Ovary (tissue), 9 donors: ENCODE results near the gene FHOD1. TPM values are rescaled to one million over a fixed set of nuclear protein-coding genes. Genes with fewer than 3 reads are reported as not detected.

Experiments used
- DNase-seq, 5 donors: peaks; one replicate each; pipeline ENCODE4 v3.0.0-alpha.2; 2019 to 2020
- H3K27ac ChIP-seq, 2 donors: fragments of 200-600 bp; one replicate each; pipeline versions ENCODE4 v1.5.1 to v1.8.0; 2019 to 2022
- H3K27me3 ChIP-seq: fragments of 200-600 bp; one replicate; pipeline ENCODE4 v1.8.0; 2022
- H3K36me3 ChIP-seq: fragments of 200-600 bp; sonication (generic); one replicate; pipeline ENCODE4 v1.5.1; 2019
- H3K4me1 ChIP-seq: one replicate; pipeline ENCODE4 v1.8.1; 2013; ENCODE audit warnings: mild to moderate bottlenecking, moderate library complexity; ENCODE audit not compliant: insufficient read depth
- H3K4me3 ChIP-seq: fragments of 200-600 bp; sonication (generic); one replicate; pipeline ENCODE4 v1.5.1; 2017
- H3K9me3 ChIP-seq, 2 donors: fragments of 200-600 bp in 1 of 2; sonication (generic) in 1 of 2; one replicate each; pipeline versions ENCODE4 v1.5.1 to v1.8.1; 2013 to 2019; ENCODE audit warnings: mild to moderate bottlenecking in 1 of 2, moderate library complexity in 1 of 2
- CTCF ChIP-seq, 3 donors: fragments of 450-650 bp in 2 of 3; fragments of 200-600 bp in 1 of 3; IDR thresholded peaks; one replicate each; pipeline versions ENCODE4 v1.5.1 to v1.8.0; 2016 to 2022; ENCODE audit warnings: antibody characterized with exemption in 3 of 3, mild to moderate bottlenecking in 1 of 3
- EP300 ChIP-seq: sonication (generic); formaldehyde crosslinking; IDR thresholded peaks from one replicate; pipeline ENCODE4 v1.6.1; 2017; ENCODE audit warnings: antibody characterized with exemption
- POLR2A ChIP-seq: fragments of 450-650 bp; IDR thresholded peaks from one replicate; pipeline ENCODE4 v1.6.1; 2017; ENCODE audit warnings: antibody characterized with exemption, mild to moderate bottlenecking, moderate library complexity
- WGBS, 3 donors: extraction: QIAGEN DNeasy Blood & Tissue Kit in 1 of 3; methylation state at CpG; one replicate each; pipeline versions ENCODE4 v1.1.5 to v1.1.7; 2013 to 2017; 5-methylcytosine and 5-hydroxymethylcytosine counted together
- intact Hi-C, 4 donors: fragments of 100-400 bp; cut with DNase I; formaldehyde crosslinking; loops; one replicate each; pipeline versions ENCODE4 v1.11.0 to v1.15.1; 2022 to 2023
- polyA plus RNA-seq, 2 donors: library from polyadenylated mRNA; stranded (reverse); fragments of 200-250 nt in 1 of 2; fragments of 350-450 nt in 1 of 2; fragmentation: Illumina TruSeq in 1 of 2; extraction: RNeasy Lipid Tissue Mini Kit (QIAGEN cat#74804) in 1 of 2; gene quantifications; one replicate each; pipeline ENCODE4 v1.2.3, GENCODE V29; 2013 to 2014
- total RNA-seq, 7 donors: library from RNA; depleted of rRNA in 2 of 7; stranded (reverse); fragments of >200 nt in 2 of 7; fragmentation: NEBNext Ultra II Directional in 3 of 7; extraction: Animal tissue kit (Norgen Biotek cat#: 25700) in 3 of 7; gene quantifications; one replicate each; pipeline versions ENCODE4 v1.1.0 to v1.2.4, GENCODE V29; 2016 to 2023
- donor health status: DM: no; HTN: no; CAD: no; lungs with moderate emphysema.
- donor health status: DM: no; HTN: no; CAD: no.
- donor health status: Bipolar disorder and iron deficiency.
- donor health status: DM: yes; HTN: yes; CAD: no.
- donor health status: DM: no; HTN: no; CAD: no.
- donor health status: DM: yes; HTN: yes; CAD: no.

Gene FHOD1
- total and polyA plus RNA-seq, 9 donors: 16.0 to 84.2 (median 36.9) TPM

DNA sequence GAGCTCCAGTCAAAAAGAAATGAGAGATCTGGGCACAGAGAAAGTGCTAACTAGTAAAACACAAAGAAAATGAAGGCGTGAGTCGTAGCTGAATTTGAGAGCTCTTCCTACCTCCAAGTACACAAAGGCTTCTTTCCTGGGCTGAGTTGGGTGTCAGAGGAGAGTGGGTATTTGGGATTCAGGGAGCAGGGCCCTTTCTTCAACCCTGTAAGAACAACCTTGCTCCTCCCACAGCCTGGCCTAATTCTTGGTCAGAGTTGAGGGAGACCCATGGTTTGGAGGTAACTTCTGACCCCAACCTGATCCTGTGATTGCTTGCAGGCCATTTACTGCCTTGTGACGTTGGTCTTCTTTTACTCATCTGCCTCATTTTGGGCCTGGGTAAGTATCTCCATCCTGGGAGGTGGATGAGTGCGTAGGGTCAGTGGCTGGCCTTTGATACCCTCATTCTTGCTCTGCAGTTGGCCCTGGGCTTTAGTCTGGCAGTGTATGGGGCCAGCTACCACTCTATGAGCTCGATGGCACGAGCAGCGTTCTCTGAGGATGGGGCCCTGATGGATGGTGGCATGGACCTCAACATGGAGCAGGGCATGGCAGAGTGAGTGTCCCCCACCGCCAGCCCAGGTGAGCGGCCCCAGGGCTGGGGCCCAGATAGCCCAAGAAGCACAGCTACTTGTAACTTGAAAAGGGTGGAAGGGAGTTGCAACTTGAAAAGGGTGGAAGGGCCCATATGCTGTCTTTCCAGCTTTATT is 19.1 kb downstream of the FHOD1 start:
- 77 to 86% (median 81%) methylated on average over 9 of the region's 9 CpGs for WGBS, 3 donors
- no peak overlapping the region for H3K27ac ChIP-seq
- H3K36me3 ChIP-seq: no peaks in the 10 kb centered on the region
- intact Hi-C loops: loop anchor here in 1 of 4 donors (5.0 kb wide), 1 partner anchor 434 kb away; the partner anchor contains the start of genes ACD and PARD6A
- no peaks in the 10 kb centered on the region for H3K9me3 ChIP-seq
- TF ChIP-seq POLR2A (no peak), EP300 (no peak), CTCF (IDR thresholded peaks at IDR 0.05) (no peak)
- DNase-seq: peak in 1 of 5 donors; percentile 21
- H3K4me1 ChIP-seq: peaks cover 10% of the 10 kb centered on the region
- H3K4me3 ChIP-seq: peak overlapping the region; percentile 92
- no peaks in the 10 kb centered on the region for H3K27me3 ChIP-seq

GRCh38 chr16:67227567-67227921 is 19.7 kb downstream of the FHOD1 start:
- Histone ChIP-seq H3K27ac (peak overlapping the region; percentile 0 to 60), H3K27me3 (no peaks in the 10 kb centered on the region), H3K4me1 (peaks cover 10% of the 10 kb centered on the region), H3K9me3 (no peaks in the 10 kb centered on the region), H3K36me3 (no peaks in the 10 kb centered on the region), H3K4me3 (peak overlapping the region; percentile 92)
- DNase-seq: no peak
- TF ChIP-seq CTCF (IDR thresholded peaks at IDR 0.05) (no peak), EP300 (no peak), POLR2A (no peak)
- WGBS, 3 donors: 8 to 10% (median 10%) methylated on average over 12 of the region's 12 CpGs
- intact Hi-C loops: loop anchor here in 1 of 4 donors (5.0 kb wide), 1 partner anchor 435 kb away; the partner anchor contains the start of genes ACD and PARD6A

DNA sequence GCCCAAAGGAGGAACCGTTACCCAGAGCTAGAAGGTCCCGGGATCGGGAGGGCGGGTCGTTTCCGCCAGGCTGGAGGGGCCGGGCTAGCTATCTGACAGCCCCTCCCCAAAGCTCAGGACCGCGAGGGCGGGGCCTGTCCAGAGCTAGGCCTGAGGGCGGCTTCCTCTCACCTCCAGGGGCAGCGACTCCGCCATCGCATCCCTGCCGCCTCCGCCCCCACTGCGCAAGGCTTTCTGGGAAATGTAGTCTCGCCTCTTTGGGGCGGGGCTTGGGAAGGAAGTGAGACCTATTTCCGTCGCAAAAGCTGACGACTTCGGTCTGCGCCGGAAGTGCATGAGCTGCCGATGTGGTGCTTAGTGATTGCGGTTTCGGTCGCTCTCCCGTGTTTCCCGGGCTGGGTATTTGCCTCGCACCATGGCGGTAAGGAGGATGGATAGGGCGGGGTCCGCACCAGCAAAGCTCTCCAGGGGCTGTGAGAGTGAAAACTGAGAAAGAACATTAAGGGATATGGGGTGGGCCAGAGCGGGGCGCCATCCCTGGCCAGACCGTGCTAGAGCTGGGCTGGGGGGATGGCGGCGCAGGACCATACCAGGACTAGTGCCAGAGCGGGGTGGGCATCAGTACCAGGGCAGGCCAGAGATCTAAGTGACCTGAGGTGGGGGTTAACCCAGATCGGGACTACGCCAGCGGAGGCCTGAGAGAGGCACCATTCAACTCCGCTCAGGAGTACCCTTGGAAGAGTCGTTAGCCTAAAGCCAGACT is 20.3 kb downstream of the FHOD1 start, which contains the start of gene TMEM208:
TSS of gene TMEM208 (plus strand) at position 327 of the 763 bp plus-strand sequence. CDS start at position 416, 89 bp downstream.
- peak; percentile 88 for TF ChIP-seq POLR2A
- peak in 1 of 3 donors; percentile 34 for TF ChIP-seq CTCF (IDR thresholded peaks at IDR 0.05)
- peak; percentile 43 for TF ChIP-seq EP300
- WGBS, 3 donors: 0% methylated on average over 41 to 46 of the region's 46 CpGs
- intact Hi-C loops: loop anchor here in 1 of 4 donors (5.0 kb wide), 1 partner anchor 435 kb away; the partner anchor contains the start of genes ACD and PARD6A
- Histone ChIP-seq H3K27me3 (no peaks in the 10 kb centered on the region), H3K36me3 (no peaks in the 10 kb centered on the region), H3K9me3 (no peaks in the 10 kb centered on the region), H3K4me3 (peak within 1 kb of the TSS; percentile 92), H3K4me1 (peaks cover 10% of the 10 kb centered on the region), H3K27ac (peak within 1 kb of the TSS; percentile 30 to 76)
- peak; percentile 96 to 98 (median 98) for DNase-seq

DNA sequence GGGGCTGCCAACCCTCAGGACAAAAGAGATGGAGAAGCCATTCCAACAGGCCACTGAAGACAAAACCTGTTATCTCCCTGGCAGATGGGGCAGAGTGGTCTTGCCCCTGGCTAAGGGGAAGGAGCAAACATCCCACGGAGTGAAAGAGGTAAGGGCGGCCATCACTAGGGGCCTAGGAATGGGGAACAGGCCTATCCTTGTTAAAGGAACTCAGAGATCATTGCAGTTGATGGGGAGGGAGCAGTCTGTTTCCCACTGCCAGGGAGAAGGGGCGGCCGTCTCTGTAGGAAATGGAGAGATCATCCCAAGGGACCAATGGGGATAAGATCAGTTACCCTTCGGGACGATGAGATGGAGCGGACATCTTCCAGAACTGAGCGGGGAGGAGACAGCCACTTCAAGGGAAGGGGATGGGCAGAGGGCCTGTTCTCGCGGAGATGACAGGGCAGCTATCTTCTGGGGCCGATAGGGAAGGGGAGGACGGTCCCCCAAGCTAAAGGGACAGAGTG is 20.9 kb downstream of the FHOD1 start:
- H3K4me1 ChIP-seq: peaks cover 10% of the 10 kb centered on the region
- H3K36me3 ChIP-seq: no peaks in the 10 kb centered on the region
- TF ChIP-seq EP300 (no peak), CTCF (IDR thresholded peaks at IDR 0.05) (no peak), POLR2A (no peak)
- peak overlapping the region; percentile 92 for H3K4me3 ChIP-seq
- 4 to 7% (median 6%) methylated on average over 12 of the region's 12 CpGs for WGBS, 3 donors
- DNase-seq: no peak
- intact Hi-C loops: loop anchor here in 1 of 4 donors (5.0 kb wide), 1 partner anchor 436 kb away; the partner anchor contains the start of genes ACD and PARD6A
- H3K9me3 ChIP-seq: no peaks in the 10 kb centered on the region
- H3K27ac ChIP-seq: peak overlapping the region; percentile 30 to 76
- H3K27me3 ChIP-seq: no peaks in the 10 kb centered on the region
